DOHH2 (cell line): ENCODE results near the gene GPR132.

Experiments
- EZH2phosphoT487 ChIP-seq: fragments of 200-600 bp; sonication (generic); IDR thresholded peaks from 2 replicates; pipeline ENCODE4 v1.6.1; 2017; ENCODE audit warnings: borderline replicate concordance, mild to moderate bottlenecking, antibody characterized with exemption, low read length, moderate library complexity, mixed read lengths
- TF ChIP-seq, protein P1 (sequence below): fragments of 200-600 bp; sonication (generic); IDR thresholded peaks from one replicate; pipeline ENCODE4 v1.5.1; 2014; ENCODE audit warnings: antibody characterized with exemption, mild to moderate bottlenecking, low read depth, low read length; ENCODE audit not compliant: poor library complexity, severe bottlenecking

DNA sequence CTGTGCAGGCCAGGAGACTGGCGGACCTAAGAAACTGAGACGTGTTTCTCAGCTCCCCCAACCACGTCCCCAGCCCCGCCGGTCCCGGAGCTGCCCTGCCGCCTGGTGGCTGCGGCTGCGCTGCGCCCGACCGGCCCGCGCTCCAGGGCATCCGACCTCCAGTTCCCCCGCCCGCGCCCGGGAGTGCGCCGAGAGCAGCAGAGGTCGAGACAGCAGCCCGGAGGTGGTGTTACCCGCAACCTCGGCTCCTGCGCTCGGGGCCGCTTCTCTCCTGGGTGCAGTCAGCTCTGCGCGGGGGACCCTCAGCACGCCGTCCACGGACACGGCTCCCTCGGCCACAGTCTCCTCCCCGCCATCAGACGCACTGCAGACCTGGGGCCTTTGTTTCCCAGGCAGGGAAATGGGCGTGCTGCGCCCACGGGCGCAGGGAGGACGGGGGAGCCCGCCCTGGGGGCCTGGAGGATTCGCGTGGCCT lies 21.6 kb upstream of the GPR132 start:
- TF ChIP-seq, protein P1, sequence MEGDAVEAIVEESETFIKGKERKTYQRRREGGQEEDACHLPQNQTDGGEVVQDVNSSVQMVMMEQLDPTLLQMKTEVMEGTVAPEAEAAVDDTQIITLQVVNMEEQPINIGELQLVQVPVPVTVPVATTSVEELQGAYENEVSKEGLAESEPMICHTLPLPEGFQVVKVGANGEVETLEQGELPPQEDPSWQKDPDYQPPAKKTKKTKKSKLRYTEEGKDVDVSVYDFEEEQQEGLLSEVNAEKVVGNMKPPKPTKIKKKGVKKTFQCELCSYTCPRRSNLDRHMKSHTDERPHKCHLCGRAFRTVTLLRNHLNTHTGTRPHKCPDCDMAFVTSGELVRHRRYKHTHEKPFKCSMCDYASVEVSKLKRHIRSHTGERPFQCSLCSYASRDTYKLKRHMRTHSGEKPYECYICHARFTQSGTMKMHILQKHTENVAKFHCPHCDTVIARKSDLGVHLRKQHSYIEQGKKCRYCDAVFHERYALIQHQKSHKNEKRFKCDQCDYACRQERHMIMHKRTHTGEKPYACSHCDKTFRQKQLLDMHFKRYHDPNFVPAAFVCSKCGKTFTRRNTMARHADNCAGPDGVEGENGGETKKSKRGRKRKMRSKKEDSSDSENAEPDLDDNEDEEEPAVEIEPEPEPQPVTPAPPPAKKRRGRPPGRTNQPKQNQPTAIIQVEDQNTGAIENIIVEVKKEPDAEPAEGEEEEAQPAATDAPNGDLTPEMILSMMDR = peak; percentile 72
- peak; percentile 89; the same call in 1 of the 2 replicates for TF ChIP-seq EZH2phosphoT487
